OCI-M1 (cell line): ENCODE results near the gene ODAD4.
A peak's percentile ranks its signal among the peaks of the same experiment; 100 is the strongest.
"Not testable (repeated sequence)": the region's sequence is repeated elsewhere in the genome, so short reads cannot be mapped to it uniquely, and the experiment has no call there.

Experiments used
- DNase-seq: peaks from one replicate; lab custom pipeline; 2025; lab: John Stamatoyannopoulos, UW

The ODAD4 gene

DNA sequence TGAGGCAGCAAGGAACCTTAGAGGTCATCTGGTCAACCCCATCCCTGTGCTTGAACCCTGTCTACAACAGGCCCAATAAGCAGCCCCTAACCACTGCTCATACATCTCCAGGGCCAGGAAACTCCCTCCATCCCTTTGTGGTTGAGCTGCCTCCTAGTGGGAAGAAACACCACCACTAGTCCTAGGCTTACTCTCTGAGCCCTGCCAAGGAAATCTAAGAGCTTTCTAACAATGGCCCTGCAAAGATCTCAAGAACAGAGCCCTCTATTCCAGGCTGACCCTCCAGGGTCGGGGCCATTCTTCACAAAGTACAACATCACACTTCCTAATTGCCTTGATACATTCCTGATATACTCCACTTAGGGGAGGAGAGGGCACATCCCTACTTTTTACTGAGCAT is 17.5 kb upstream of the ODAD4 start:
- no peak for DNase-seq

DNA sequence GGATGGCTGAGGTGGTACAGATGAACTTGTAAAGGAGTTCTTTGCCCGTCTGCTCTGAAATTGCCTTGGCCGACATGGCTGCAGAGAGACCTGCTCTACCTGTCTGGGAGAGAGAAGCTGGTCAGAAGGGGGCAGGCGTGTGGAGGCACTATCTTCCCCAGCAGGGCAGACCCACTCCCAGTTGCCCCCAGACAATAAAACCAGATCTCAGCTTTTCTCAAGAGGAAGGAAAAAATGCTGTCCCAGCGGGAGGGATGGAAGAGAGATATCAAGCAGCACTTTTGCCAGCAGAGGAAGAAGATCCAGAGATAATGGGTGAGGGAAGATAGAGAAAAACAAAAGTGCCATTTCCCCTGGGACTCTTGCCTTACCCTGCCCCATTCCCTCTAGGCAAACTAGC is 16.6 kb upstream of the ODAD4 start:
- no peak for DNase-seq

DNA sequence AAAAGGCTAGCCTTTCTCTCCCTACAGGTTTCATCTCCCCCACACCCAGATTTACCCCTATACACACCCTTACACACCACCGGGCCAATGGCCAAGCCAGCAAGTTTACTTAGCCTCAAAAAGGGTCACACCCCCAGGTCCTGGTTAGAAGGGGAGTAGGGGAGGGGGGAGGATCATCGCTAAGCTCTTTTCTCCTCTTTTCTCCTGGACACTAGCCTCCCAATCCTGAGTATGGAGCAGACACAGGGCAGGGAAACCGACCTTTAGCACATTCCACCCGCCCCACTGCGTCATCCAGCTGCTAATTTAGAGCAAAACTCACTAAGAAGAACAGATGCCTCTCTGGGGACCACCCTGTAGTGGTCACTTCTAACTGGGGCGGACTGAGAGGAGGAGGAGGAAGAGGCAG is 16.1 kb upstream of the ODAD4 start:
- DNase-seq = no peak

DNA sequence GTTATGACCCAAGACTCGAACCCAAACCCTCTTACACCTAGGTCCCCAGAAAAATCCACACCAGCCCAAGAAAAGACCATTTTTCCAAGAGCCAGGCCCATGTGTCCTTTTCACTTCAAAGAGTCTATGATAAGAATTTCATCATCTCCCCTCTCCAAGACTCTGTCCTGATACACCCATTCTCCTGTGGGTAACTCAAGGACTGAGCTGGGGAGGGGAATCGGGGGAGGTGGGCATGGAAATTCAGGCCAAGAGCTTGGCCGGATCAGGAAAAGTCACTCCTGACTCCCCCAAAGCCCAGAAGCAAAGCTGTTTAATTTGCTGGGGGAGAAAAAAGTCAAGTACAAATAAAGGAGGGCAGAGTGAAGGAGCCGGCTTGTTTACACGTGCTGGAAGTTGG is 15.4 kb upstream of the ODAD4 start:
- no peak for DNase-seq

DNA sequence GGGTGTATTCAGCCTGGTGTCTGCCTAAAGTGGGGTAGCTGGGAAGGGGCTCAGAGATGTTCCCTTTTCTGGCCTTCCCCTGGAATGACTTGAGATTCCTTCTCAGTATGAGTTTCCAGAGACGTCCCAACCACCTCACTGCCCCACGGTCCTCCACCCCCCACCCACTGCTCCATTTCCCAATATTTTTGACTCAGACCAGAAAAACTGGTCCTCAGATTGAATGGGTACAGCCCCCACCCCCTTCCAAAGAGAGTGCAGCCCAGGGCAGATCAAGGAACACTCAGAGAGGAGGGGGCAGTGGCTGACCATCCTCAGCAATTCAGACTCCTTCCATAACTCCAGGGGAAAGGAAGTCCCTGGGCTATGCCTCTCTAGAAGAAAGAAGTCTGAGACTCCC is 14.9 kb upstream of the ODAD4 start:
- no peak for DNase-seq

DNA sequence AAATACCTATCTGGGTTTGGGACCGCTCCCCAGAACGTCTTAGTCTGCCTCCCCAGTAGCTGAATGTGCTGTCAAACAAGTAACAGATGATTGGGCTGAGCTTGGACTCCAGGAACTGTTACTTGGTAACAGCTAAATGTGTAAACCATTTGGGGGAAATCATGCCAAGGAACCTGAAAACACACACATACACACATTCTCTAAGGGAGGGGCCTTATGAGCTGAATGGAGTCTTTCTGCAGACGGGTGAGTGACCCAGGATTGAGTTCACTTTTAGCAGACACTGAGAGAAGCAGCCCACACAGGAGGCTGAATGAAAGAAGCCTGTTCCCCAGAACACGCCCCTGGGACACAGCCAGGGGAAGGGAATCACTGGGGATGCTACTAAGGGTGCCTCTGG is 13.2 kb upstream of the ODAD4 start:
- no peak for DNase-seq

DNA sequence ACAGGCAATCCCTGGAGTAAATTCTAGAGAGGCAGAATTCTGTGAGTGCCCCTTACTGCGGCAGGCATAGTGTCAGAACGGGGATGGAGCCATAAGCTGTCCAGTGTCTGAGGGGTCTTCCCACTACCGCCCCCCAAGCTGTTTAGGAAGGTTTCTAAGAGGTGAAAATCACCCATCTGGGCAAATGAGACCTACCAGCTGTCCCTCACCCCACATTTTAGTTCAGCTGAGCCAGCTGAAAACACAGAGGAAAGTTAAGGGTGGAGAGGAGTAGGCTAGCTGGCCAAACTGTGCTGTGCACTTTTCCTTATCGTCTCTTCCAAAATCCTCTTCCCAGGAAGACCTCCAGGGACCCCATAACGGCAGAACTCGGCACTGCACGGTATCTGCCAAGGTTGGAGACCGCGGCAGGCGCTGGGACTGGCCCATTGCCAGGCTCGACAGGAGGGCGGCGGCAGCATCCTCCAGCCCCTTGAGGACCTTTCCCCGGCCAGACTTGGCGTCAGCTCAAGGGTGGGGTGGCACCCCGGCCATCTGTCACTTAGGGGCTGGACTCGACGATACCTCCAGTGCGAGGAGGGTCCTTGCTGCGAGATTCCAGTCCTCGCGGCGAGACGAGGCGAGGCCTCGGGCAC is 12.6 kb upstream of the ODAD4 start:
- peak; percentile 52 for DNase-seq

DNA sequence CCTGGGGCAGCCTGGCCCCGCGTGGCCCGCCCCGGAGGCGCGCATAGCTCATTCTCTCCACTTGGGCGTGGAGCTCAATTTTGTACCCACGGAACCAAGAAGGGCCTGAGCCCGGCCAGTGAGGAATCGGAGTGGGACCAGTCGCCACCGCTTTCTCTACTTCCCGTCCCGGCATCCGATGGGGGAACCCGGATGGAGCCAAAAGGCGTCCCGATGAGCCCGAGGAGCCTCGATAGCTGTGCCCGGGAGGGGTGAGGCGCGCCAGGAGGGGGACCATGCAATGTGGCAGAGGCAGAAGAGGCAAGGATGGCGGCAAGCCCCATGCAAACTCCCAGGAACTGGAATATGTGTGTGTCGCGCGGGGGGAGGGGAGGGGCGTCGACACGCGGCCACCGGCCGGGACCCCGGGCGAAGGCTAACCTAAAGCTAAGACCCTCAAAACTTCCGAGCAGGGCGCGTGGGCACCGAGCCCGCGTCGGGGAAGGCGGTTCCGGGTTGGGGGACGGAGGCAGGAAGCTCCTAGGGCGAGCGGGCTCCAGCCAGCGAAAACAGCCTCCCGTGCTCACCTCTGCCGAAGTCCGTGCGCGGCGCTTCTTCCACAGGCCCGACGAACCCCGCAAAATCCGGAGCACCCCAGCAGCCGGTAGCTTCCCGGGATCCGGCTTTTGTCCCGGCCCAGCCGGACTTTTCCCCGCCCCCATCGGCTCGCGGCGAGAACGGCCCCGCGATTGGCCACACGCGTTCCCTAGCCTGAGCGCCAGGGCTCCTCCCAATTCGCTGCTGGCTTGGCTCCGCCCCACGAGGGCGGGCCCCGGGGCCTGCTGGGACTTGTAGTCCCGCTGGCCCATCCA is 11.9 kb upstream of the ODAD4 start, which contains the start of gene ACLY:
Gene ACLY (minus strand): TSS at position 638 of the 851 bp plus-strand sequence. CDS start 5,078 bp downstream, outside the sequence.
- peak; percentile 98 for DNase-seq

DNA sequence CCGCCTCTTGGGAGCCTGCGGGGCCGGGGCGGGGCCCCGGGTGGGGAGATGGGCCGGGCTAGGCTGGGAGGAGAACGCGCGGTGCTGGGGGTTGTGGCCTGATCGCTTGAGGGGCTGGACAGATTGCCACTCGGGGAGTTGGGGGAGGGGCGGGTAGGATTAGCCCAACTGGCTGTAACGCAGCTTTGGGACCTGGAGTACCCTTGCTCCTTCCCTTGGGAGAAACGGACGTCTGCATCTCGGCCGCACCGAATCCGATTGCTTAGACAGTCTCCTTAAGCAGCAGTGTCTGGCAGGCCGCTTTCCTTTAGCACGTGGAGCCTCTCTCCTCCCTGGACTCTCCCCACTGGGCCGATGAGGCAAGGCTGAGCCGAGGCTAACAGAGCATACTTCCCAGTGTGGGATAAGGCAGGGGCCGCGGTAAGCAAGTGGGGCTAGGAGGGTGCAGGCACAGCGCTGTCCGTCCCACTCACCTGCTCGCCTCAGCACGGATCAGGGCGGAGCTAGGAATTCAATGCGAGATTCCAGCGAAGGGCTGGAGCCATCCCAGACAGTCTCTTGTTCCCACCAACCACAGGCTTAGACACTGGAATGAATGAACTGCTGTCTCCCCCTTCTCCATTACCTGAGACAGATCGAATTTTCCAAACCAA is 11.1 kb upstream of the ODAD4 start:
- no peak for DNase-seq

DNA sequence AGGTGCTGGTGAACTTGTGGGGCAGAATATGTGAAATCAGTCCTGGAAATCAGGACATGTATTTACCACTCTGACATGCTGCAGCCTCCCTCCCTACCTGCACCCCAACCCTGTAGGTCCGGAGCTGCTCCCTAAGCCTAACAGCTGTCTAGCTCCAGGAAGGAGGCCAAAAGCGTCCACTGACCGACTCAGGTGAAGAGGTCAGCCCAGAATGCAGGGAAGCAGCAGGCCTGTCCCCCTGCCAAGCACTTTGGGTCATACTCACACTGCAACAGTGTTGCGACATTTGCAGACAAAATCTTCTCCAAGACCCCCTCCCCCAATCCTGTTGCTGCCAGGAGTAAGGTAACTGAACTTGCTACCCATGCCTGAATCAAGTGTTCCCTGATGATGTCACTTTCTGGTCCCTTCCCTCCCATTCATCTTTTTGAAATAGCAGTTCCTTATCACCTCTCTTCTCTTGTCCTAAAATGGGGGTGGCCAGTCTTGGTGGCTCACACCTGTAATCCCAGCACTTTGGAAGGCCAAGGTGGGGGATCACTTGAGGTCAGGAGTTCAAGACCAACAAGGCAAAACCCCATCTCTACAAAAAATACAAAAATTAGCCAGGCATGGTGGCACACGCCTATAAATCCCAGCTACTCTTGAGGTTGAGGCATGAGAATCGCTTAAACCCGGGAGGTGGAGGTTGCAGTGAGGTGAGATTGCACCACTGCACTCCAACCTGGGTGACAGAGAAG is 10.4 kb upstream of the ODAD4 start:
- DNase-seq = peak; percentile 24

DNA sequence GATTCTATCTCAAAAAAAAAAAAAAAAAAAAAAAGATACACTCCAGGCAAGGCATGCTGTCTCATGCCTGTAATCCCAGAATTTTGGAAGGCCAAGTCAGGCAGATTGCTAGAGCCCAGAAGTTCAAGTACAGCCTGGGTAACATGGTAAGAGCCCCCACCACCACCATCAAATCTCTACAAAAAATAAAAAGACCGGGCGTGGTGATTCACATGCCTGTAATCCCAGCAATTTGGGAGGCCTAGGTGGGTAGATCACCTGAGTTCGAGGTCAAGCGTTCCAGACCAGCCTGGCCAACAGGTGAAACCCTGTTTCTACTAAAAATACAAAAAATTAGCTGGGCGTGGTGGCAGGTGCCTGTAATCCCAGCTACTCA is 9.8 kb upstream of the ODAD4 start:
- no peak for DNase-seq

DNA sequence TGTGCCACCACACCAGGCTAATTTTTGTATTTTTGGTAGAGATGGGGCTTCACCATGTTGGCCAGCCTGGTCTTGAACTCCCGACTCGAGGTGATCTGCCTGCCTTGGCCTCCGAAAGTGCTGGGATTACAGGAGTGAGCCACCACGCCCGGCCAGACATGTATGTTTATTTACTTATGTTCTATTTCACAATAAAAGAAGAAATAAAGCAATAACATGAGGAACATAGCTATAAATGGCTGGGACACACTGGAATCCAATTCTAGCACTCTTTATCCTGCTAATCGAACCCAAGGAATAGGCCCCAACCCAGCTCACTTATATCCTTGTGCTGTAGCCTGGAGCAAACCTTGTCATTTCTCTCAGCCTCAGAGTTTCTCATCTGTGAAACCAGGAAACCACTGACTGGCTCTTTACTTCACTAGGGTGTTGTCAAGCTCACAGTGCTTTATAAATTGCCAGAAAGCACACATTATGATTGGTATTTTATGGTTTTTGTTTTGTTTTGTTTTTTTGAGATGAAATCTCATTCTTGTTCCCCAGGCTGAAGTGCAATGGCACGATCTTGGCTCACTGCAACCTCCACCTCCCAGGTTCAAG is 4.3 kb upstream of the ODAD4 start:
- DNase-seq = no peak

DNA sequence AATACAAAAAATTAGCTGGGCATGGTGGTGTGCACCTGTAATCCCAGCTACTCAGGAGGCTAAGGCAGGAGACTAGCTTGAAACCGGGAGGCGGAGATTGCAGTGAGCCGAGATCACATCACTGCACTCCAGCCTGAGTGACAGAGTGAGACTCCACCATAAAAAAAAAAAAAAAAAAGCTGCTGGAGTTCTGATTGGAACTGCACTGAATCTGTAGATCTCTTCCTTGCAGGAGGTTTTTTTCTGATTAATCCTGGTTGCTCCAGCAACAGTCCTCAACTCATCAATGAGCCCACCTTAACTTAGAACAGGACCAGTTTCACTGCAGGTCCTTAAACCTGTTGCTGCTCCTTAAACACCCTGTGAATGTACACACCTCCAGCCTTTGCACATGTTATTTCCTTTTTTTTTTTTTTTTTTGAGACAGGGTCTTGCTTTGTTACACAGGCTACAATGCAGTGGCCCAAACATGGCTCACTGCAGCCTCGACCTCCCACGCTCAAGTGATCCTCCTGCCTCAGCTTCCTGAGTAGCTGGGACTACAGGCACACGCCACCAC is 1.6 kb upstream of the ODAD4 start:
- DNase-seq = no peak

DNA sequence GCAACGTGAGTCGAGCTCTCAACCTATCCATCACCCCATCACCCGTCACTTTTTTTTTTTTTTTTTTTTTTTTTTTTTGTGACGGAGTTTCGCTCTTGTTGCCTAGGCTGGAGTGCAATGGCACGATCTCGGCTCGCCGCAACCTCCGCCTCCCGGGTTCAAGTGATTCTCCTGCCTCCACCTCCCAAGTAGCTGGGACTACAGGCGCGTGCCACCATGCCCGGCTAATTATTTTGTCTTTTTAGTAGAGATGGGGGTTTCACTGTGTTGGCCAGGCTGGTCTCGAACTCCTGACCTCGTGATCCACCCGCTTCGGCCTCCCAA is 378 bp downstream of the ODAD4 start:
- DNase-seq = not testable (repeated sequence)

DNA sequence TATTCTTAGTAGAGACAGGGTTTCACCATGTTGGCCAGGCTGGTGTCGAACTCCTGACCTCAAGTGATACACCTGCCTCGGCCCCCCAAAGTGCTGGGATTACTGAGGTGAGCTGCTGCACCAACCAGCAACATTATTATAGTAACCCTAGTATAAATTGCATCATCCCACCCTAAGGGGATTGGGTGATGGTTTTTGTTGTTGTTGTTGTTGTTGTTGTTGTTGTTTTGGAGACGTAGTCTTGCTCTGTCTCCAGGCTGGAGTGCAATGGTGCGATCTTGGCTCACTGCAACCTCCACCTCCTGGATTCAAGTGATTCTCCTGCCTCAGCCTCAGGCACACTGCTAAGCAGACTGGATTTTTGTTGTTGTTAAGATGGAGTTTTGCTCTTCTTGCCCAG is 1.3 kb downstream of the ODAD4 start:
- DNase-seq = not testable (repeated sequence)

DNA sequence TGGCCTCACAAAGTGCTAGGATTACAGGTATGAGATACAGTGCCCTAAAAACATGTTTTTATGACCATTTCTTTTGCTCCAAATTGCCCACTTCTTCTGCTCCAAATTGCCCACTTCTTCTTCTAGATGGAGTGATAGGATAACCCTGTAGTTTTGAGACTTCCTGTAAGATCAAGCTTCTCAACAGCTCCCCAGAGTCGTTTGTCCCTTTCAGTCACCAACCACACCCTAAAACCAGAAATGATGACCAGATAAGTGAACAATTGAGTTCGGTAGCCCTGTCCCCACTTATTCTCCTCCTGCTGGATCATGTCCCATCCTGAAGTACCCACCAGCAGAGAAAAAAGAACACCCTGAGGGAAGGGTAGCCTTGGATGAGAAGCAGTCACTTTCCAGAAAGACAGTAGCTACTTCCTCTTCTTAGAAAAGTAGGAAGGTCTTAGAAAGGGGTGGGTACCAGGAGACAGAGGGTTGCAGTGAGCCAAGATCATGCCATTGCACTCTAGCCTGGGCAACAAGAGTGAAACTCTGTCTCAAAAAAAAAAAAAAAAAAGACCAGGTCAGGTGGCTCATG is 2.5 kb downstream of the ODAD4 start:
- peak; percentile 78 for DNase-seq

DNA sequence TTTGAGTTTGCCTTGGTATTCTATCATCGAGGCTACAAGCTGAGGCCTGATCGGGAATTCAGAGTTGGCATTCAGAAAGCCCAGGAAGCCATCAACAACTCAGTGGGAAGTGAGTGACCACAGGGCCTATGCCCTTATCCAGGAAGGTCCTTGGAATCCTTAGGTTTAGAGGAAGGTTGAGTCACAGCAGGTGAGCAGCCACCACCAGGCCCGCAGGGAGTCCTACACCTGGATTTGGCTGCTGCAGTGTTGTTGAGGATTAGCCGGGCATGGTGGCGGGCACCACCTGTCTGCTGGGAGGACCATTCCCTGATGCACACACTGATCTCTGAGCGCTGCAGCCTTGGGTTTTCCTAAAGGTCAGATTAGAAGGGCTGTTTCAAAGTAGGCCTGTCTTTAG is 5.2 kb downstream of the ODAD4 start:
- DNase-seq = no peak

DNA sequence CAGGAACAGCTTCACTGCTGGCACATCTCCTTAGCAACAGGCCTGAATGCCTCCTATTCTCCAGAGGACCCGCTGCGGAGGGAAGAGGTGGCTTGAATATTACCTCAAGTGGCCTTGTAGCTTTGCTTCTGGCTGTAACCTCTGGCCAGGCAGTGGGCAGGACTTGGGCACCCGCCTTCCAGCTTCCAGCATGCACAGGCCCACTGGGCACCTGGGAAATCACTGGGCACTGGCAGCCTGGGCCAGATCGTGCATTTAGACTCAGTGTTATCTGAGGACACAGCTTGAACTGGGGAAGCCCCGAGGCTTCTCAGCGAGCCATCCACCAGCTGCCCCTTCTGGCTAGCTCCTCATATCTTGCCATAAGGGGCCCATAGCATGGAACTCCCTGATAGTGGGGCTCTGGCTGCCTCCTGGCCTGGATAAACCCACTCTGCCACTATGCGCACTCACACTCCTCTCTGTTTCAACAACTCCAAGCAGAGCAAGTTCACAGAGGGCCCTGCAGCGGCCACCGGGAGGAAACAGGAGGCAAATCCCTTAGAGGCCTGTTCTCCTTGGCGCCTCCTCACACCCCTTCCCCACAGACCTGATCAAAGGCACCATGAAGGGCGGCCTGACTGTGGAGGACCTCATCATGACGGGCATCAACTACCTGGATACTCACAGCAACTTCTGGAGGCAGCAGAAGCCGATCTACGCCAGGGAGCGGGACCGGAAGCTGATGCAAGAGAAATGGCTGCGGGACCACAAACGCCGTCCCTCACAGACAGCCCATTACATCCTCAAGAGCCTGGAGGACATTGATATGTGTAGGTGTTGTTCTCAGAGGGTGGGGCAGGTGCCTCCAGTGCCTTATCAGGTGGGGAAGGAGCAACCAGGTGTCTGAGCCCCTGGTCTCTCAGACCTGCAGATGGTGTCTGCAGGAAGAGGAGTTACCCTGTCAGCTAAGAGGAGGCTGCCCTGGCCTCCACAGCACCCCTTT is 7.8 kb downstream of the ODAD4 start:
- peak; percentile 46 for DNase-seq

DNA sequence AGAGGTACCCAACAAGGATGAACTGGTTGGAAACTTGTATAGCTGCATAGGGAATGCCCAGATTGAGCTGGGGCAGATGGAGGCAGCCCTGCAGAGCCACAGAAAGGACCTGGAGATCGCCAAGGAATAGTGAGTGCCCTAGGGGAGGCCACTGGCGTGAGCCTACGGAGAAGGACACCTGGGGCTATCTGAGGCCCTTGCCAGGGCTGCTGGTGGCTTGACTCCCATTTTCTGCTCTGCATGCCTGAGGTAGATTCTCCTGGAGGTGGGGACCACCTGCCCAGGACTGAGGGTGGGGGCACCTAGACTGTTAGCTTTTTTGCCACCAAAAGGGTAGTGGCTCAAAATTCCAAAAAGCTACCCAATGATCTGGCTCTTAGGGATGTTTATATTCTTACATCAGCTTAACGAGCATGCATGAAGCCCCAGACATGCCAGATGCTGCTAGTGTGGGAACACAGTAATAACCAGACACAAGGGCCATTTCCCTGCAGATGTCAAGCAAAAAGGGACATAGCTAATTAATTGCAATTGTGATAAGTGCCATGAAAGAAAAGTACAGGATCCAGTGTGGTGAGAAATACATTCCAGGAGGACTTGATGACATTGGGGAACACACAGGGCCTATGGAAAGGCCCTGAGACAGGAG is 8.8 kb downstream of the ODAD4 start:
- no peak for DNase-seq

DNA sequence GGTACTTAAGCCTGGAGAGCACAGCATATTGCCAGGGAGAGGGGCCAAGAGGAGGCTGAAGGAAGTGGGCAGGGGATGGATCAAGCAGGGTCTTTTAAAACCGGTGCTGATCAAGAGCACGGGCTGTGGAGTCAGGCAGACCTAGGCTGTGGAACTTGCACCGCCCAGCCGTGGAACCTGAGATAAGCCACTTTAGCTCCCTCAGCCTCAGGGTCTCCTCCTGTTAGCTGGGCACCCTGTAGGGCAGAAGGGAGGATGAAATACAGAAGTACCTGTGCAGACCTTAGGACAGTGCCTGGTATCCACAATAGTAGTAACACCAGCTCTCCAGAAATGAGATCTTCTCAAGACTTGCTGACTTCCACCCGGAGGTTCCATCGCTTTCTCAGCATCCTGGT is 9.3 kb downstream of the ODAD4 start:
- no peak for DNase-seq
